SIG-M5 treated with dmso at 0.1 percent for 504 hours (cell line): ENCODE measurements around the gene RASGRP3.

Experiments used
- DNase-seq: peaks from one replicate; lab custom pipeline; 2025; ENCODE audit not compliant: unreplicated experiment; lab: John Stamatoyannopoulos, UW

Gene RASGRP3

DNA sequence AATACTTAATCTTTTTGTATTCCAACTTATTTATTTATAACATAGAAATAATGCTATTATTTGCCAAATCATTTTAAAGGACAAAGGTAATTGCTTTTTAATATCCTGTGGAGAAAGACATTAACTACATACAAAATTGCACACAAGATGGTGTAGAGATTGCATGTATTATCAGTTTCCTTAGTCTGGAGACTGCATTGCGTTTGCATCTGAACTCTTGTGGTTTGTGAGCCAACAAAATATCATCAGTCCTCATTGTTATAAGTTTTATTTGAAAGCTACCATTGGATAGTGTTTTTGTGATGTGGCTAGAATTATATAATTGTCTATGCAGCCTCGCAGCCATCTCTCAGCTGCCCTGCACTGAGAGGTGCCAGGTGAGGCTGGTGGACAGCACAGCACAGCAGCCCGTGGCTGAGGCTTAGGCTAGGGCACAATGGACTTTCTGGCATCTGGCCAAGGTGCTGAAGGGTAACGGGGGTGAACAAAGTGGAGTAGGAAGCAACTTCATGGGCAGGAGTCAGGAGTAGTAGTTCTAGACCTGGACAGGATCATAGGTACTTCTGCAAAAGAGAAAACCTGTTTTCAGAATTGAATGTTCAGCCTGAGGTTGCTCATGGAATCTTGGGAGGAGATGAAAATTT, 15.1 kb downstream of the RASGRP3 start:
- no peak for DNase-seq

DNA sequence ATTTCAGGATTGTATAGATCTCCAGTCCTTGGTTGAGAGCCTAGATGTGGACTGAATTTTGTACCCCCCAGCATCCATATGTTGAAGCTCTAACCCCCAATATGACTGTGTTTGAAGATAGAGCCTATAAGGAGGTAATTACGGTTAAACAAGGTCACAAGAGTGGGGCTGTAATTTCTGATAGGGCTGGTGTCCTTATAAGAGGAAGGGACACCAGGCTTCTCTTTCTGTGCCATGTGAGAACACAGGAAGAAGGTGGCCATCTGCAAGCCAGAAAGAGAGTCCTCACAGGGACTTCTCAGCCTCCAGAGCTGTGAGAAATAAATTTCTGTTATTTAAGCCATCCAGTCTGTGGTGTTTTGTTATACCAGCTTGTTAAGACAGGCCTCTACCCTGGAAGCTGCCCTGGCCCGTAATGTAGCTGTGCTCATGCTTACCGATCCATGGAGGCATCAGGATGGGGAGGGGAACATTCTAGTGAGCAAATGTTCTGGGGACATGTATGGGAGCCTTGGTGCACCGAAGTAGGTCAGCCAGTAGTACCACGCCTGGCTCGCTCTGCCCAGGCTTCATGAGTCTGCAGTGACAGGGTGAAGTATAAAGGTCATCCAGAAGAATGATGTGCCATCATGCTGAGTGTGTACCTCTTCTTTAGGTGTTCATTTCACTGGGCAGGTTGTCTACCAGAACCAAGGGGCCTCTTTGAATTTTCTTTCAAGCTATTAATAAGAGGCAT, 16.1 kb downstream of the RASGRP3 start:
- DNase-seq: no peak

DNA sequence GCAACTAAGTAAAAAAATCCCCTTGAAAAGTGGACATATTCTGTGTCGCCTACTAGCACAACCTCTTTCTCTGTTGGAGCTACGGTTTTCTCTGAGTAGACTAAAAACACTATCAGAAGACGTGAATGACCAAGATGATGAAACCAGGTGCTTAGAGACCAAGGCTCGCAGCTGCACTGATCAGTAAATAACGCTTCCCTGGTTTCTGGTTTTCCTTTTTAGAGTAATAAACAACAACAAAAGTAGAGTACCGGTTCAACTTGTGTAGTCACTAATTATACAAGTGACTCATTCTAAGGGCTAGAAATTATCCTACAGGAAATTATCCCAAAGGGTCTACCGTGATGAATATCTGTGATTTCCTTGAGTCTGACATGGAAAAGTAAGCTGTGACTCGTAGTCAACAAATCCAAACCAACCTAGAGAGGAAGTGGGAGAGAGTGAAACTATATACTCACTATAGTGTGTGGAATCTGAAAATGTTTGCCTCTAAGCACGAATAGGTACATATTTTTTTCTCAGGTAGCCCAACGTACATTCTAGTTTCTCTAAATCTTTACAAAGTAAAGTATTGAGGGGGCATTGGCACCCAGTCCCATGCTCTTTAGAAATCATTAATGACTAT, 17.8 kb downstream of the RASGRP3 start:
- DNase-seq: no peak

DNA sequence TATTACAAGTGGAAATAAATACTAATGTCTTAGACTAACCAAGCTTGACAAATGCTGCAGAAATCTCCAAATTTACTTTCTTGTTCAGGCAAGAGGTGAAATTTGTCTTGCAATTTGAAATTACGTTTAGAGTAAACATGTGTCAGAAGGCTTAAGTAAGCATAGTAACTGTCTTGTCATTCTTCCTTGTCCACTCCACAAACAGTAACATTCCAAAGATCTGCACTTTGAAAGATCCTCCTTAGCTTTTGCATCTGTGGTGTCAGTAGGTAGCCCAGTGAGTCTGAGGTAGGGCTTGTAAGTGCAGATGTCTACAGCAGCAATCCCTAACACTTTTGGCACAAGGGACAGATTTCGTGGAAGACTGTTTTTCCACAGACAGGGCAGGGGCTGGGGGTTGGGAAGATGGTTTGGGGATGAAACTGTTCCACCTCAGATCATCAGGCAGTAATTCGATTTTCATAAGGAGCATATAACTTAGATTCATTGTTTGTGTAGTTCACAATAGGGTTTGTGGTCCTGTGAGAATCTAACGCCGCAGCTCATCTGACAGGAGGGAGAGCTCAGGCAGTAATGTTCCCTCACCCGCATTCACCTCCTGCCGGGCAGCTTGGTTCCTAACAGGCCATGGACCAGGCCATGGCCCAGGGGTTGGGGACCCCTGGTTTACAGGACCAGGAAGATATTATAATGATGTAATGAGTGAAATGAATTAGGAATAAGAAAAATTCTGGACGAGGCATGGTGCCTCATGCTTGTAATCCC, 18.6 kb downstream of the RASGRP3 start:
- DNase-seq: no peak

DNA sequence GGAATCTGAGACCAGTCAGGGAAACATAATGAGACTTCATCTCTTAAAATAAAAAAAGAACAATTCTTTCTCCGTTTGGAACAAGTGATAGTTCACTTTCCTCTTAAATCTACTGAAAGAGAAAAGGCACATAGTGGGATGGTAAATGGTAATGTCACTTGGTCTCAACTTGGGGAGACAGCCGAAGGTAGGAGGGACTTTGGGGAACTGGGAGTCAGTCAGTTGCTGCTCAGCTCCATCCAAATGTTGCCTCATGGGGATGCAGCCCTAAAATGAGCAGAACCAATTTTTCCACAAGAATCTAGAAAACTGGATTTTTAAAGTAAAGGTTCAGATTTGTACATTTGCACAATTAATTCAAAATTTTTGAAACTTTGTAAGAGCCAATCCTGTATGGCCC, 19.2 kb downstream of the RASGRP3 start:
- DNase-seq: no peak

DNA sequence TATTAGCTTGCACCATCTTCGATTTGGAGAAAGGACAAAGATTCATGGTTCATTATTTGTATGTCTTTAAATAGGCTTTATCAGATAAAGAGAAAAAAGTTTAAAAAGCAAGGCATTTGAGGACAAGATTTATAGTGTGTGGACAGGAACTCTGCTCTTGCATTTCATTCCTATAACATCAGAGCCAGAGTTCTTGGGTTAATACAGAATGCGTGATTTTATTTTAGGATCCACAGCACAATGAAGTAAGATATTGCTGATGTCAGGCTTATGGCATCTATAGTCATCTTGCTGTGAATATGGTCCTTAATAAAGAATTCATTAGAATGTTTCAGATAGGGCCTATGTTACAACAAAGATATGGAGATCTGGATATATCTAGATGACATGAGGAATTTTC, 19.7 kb downstream of the RASGRP3 start:
- no peak for DNase-seq

DNA sequence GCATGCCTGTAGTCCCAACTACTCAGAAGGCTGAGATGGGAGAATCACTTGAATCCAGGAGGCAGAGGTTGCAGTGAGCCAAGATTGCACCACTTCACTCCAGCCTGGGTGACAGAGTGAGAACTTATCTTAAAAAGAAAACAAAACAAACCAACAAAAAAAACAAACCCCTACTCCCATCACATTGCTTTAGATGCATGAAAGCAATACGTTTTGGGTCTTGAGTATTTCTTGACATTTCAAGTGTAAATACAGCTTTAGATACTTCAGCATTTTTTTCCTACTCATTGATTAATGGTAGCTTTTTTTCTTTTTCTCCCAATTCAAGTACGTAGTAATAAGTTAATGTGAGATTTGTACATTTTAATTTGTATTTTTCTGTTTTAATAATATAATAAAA, 20.3 kb downstream of the RASGRP3 start:
- no peak for DNase-seq

DNA sequence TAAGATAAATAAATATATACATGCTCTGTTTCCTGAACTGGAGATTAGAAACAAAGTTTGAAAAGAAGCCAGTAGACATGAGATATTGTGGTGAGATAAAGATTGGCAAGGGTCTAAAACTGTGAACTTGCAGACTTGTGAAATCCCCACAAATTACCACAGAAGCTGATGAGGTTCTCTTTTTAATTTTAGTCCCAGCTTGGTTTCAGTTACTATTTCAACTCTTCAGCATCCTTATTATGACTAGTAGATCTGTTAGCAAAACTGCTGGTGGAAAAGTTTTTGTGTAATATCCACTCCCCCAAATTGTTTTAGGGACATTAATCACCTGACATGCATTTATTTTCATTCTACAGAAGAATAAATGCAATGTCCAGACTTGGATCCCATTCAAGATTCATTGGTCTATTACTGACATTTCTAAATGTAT, 20.8 kb downstream of the RASGRP3 start:
- DNase-seq: peak; percentile 94

DNA sequence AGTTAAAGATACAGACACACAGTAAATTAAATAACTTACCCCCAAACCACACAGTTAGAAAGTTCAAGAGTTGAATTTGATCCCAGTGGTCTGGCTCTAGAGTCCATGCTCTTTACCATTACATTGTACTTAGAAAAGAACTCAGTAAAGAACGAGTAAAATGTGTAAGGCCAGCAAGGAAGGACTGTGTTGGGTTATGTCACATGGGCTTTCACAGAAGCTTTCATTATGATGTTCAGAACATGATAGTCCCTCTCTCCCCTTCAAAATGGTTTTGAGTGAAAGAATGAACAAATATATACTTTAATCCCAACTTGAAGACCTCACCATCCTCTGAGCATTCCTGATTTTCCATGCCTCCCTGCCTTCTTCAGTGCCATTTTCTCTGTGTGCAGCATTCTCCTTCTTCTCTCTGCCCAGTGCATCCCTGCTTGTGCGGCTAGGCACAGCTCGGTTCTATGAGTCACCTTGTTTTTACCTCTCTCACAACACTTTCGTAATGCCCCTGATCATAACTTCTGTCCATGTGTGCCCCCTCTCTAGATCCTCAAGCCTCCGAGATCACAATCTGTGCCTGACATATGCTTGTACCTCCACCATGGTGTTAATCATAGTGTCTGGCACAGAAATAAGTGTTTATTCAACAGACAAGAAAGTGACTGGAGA, 22.0 kb downstream of the RASGRP3 start:
- peak; percentile 9 for DNase-seq

DNA sequence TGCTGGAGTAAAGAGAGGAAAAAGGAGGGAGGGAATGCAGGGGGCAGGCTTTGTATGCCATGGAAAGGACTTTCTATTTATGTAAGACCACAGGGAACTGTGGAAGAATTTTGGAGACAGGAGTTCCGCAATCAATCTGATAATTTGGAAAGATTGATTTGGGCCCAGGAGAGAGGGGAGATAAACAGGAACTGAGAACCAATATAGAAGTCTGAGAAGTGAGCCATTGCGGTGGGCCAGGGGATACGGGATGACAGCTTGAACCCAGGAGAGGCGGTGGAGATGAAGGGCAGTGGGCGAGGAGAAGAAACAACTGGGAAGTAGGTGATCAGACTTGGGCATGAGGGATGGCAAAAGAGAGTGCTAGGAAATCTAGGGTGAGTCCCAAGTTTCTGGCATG, 23.7 kb downstream of the RASGRP3 start:
- no peak for DNase-seq

DNA sequence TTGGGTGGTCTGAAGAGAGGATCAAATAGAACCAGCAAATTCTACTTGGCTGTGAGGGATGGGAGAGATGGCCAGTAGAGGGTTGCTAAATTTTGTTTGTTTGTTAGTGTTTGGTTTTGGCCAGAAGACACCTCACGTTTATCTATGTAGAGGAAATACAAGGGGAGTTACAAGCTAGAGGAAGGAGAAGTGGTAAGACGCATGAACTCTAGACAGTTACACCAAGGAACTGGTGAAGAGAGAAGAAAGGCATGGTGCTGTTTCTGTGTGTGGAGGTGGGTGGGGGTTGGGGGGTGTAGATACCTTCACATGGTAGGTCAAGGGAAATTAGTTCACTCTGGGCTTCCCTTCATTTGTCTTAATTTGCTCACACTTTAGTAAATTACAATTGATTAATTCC, 25.6 kb downstream of the RASGRP3 start:
- no peak for DNase-seq

DNA sequence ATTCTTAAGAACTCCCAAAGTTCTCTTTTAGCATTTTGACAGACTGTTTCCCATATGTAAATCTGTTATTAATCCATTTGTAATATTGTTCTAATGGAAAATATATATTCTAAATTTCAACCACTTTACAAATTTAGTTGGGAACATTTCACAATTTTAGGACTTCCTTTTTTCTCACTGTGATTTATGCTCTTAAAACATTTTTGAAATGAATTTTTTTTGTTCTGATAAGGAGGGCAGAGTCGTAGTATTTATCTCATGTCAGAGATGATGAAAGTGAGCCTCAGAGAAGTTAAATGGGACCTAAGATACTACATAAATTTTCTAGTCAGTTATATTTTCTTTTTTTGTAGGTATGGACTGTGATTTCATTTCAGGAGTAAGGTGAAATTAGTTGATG, 26.6 kb downstream of the RASGRP3 start:
- DNase-seq: no peak

DNA sequence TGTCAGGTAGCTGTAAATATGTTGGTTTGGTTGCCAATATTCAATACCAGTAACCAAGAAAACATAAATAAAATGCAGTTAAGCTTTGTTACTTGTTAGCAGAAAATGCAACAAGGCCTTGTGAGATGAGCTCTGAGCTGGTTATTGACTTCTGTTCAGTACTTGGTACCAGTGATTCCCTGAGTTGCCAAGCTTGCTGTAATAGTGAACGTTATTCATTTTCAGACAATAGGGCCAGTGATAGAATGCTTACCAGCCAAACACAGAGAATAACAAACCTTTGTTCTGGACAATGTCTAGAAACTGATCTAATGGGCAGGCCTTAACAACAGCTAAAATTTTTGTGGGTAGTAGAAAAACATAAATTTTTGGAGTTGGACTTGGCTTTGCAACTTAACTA, 29.5 kb downstream of the RASGRP3 start:
- DNase-seq: no peak

DNA sequence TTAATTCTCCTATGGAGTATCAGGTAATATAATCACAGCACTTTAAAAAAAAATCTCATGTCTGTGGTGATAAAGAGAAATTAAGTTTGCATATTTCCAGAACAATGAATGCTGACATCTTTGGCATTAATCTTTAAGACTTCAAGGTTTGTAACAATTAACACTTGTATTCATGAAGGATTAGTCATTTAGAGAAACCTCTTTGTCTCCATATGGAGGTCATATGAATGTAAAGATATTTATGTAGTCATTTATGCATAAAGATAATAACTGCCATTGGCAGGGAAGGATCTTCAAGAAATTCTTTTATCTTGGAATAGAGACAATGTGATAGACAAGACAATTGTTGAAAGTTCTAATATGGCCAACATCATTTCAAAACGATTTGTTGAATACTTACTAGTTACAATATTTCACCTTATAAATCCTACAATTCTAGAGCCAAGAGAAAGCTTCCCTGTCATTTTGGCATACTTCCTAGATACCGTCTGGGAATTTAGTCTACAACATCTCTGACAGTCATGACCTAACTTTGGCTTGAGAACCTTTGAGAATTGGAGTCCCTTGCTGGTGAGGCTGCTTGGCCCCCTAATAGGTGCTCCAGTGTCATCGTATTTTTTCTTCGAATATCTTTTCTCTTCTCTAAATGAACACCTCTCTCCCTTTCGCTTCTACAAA, 33.6 kb downstream of the RASGRP3 start:
- DNase-seq: no peak

DNA sequence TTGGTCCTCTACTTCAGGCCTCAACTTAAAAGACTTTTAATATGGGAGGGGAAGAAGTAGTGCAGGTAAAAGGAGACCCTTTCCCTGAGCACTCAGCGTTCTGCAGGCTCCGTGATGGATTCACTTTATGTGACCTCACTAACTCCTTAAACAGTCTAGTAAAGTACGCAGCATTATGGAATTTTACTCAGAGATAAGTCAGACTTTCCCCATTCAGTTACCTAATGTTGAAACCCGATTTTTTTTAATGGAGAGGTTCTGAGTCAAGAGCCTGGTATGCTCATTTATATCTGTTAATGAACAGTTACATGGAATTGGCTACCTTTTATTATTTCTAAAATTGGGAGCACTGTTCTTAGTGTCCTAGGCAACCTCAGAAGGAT, 34.1 kb downstream of the RASGRP3 start:
- no peak for DNase-seq

DNA sequence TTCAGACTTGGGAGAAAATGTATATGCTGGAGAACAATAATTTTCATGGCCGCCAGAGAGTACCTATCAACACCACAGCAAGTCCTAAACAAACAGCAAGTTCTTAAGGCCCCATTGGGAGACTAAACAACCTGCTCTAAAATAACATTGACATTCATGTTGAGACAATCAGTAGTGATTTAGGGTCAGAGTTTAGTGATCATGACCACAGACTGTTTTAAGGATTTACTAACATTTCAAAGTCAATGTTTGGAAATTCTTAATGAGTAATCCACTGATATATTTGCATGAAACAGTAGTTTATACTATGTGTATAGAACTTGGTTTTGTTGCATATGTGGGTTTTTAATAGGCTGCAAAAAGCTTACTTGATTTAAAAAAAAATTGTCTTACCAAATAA, 34.7 kb downstream of the RASGRP3 start:
- no peak for DNase-seq

DNA sequence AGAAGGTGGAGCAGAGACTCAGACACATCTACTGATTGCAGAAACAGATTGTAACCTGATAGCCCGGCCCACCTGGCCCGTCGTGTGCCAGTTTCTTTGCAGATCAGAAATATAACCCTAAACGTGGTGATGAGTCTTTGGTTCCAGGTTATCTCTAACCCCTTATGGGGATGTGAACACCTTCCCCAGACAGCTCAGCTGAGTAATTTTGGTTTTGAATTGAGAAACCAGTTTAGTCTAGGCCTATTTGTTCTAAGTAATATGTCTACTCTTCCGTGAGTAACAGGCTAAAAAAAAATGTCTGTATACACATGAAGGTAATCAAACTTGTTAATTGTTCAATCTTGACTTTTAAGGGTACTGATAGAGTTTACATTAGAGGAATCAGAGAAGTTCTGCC, 35.7 kb downstream of the RASGRP3 start:
- DNase-seq: no peak

DNA sequence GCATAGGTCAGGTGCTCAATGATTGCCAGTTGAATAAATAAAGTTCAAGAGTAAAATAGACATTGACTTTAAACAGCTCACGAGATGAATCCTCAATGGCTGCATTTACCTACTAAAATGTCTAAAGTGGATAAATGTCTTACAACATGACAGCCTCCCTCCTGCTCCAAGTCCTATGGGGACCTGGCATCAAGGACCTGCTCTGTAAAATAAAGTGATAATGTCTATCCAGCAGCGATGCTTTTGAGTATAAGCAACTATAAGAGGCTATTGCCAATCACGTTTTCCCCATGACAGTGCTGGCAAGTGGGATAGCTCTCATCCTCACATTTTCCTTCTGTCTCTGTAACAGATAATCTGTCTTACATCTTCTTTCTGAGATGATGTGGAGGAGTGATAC, 37.0 kb downstream of the RASGRP3 start:
- no peak for DNase-seq

DNA sequence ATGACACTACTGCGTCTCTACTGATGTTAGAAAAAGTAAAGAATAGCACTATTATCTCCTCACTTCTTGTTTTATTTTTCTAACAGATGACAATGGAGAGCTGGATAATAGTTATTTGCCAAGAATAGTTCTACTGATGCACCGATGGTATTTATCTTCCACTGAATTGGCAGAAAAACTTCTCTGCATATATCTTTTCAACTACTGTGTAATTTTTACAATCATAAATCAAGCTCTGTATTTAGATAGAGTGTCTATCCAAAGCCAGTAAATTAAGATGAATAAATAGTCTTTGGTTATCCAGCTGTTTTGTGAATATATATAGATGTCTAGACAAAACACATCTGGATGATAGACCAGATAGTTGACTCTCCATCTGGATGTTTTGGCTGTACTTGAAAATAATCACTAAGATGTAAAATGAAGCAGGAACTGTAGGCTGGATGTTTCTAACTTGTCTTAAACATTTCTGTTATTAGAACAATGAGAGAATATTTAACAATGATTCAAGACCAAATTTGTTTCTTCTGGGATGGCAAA, 40.1 kb downstream of the RASGRP3 start:
- no peak for DNase-seq

DNA sequence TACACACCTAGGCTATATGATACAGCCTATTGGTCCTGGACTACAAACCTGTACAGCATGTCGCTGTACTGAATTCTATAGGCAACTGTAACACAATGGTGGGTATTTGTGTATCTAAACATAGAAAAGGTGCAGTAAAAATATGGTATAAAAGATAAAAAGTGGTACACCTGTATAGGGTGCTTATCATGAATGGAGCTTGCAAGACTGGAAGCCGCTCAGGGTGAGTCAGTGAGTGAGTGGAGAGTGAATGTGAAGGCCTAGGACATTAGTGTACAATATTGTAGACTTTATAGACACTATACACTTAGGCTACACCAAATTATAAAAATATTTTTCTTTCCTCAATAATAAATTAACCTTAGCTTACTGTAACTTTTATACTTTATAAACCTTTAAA, 41.8 kb downstream of the RASGRP3 start:
- DNase-seq: no peak
